LNCaP clone FGC (cell line): ENCODE measurements around the gene SLC8A1.

Experiments
- DNase-seq: peaks from one replicate; pipeline ENCODE4 v3.0.0-alpha.2; 2011; ENCODE audit warnings: low read depth
- H3K4me3 ChIP-seq: 2 replicates; pipeline ENCODE4 v1.5.1; 2011; ENCODE audit warnings: mild to moderate bottlenecking, low read depth, low read length, control low read depth
- CTCF ChIP-seq: IDR thresholded peaks from 2 replicates; pipeline ENCODE4 v1.5.1; 2012; ENCODE audit warnings: mild to moderate bottlenecking; ENCODE audit not compliant: control insufficient read depth, insufficient read depth; ENCODE audit errors: extremely low read depth

SLC8A1 gene

GRCh38 chr2:40209761-40210160 lies 242.1 kb downstream of the SLC8A1 start:
- no peak for DNase-seq
- no peak for TF ChIP-seq CTCF

GRCh38 chr2:40208463-40208862 lies 243.4 kb downstream of the SLC8A1 start:
- H3K4me3 ChIP-seq, result no peak overlapping the region
- DNase-seq, result no peak
- TF ChIP-seq CTCF, result no peak

More at GRCh38 chr2:40209761-40210160, 242.1 kb downstream of the SLC8A1 start:
- H3K4me3 ChIP-seq, result no peak overlapping the region

GRCh38 chr2:40204268-40204667 lies 247.6 kb downstream of the SLC8A1 start:
- no peak overlapping the region for H3K4me3 ChIP-seq
- TF ChIP-seq CTCF, result no peak
- DNase-seq, result no peak

- H3K4me3 ChIP-seq, result no peak overlapping the region
- no peak for DNase-seq
Observed at GRCh38 chr2:40202798-40203400, 249.0 kb downstream of the SLC8A1 start.

GRCh38 chr2:40201425-40201824 lies 250.5 kb downstream of the SLC8A1 start:
- no peak for TF ChIP-seq CTCF
- H3K4me3 ChIP-seq, result no peak overlapping the region
- DNase-seq, result no peak

More at GRCh38 chr2:40202798-40203400, 249.0 kb downstream of the SLC8A1 start:
- TF ChIP-seq CTCF, result no peak

- no peak for TF ChIP-seq CTCF
- no peak overlapping the region for H3K4me3 ChIP-seq
- DNase-seq, result no peak
Observed at GRCh38 chr2:40200366-40200915, 251.4 kb downstream of the SLC8A1 start.

- TF ChIP-seq CTCF, result no peak
- no peak overlapping the region for H3K4me3 ChIP-seq
- no peak for DNase-seq
Observed at GRCh38 chr2:40199771-40200170, 252.1 kb downstream of the SLC8A1 start.
